ENCODE data around the gene PFDN1. TPM values are rescaled to one million over a fixed set of nuclear protein-coding genes. Genes with fewer than 3 reads are reported as not detected.

The PFDN1 gene
- total RNA-seq, 1 experiment from 2014 or later: 48.9 TPM

GRCh38 chr5:140267201-140267540 lies 35.7 kb downstream of the PFDN1 start:
- no peak overlapping the region for H3K9ac ChIP-seq (ENCODE audit: low read length)
- H3K9me2 ChIP-seq (ENCODE audit: insufficient read depth): no peaks in the 10 kb centered on the region
- ChIA-PET CTCF (no interaction called here), RAD21 (ENCODE audit: low non-redundant PET in 1 of 2, low total read pairs in 2 of 2, uncharacterized antibody in 2 of 2, unreplicated experiment in 2 of 2) (no interaction called here), POLR2A (no interaction called here)
- BruUV-seq (replicated peaks): no TSS peak
- no peak overlapping the region for H2AFZ ChIP-seq (ENCODE audit: low read depth, low read length, poor library complexity, severe bottlenecking)
- TF ChIP-seq EZH2 (IDR thresholded peaks at IDR 0.05): no peak
- intact Hi-C loops (cut with micrococcal nuclease): no loop called here
- no peak for DNase-seq (ENCODE audit: low read depth, low spot score)
- H3K79me2 ChIP-seq (ENCODE audit: insufficient read depth, low read length): peaks cover 32% of the 10 kb centered on the region; the same call in 1 of the 2 replicates
- H3K4me1 ChIP-seq (ENCODE audit: control insufficient read depth in 1 of 2, insufficient read depth in 2 of 2, low read length in 2 of 2): peaks cover 4 to 7% of the 10 kb centered on the region in 2 experiments
- no peaks in the 10 kb centered on the region for H3K9me3 ChIP-seq (ENCODE audit: control insufficient read depth in 1 of 2, insufficient read depth in 1 of 2, low read depth in 1 of 2, low read length in 2 of 2)
- H3K27me3 ChIP-seq (ENCODE audit: insufficient read depth, low read length): no peaks in the 10 kb centered on the region
- no peak overlapping the region for H3K4me3 ChIP-seq (replicated peaks in 1 of 2; ENCODE audit: low read depth in 1 of 2, low read length in 2 of 2)
- H3K27ac ChIP-seq (ENCODE audit: low read depth, low read length): no peak overlapping the region
- H3K4me2 ChIP-seq (ENCODE audit: low read length): no peak overlapping the region
- H4K20me1 ChIP-seq (ENCODE audit: insufficient read depth): no peaks in the 10 kb centered on the region
- ATAC-seq: no peak
- no peaks in the 10 kb centered on the region for H3K36me3 ChIP-seq (ENCODE audit: control insufficient read depth in 1 of 2, insufficient read depth in 2 of 2, low read length in 2 of 2)

DNA sequence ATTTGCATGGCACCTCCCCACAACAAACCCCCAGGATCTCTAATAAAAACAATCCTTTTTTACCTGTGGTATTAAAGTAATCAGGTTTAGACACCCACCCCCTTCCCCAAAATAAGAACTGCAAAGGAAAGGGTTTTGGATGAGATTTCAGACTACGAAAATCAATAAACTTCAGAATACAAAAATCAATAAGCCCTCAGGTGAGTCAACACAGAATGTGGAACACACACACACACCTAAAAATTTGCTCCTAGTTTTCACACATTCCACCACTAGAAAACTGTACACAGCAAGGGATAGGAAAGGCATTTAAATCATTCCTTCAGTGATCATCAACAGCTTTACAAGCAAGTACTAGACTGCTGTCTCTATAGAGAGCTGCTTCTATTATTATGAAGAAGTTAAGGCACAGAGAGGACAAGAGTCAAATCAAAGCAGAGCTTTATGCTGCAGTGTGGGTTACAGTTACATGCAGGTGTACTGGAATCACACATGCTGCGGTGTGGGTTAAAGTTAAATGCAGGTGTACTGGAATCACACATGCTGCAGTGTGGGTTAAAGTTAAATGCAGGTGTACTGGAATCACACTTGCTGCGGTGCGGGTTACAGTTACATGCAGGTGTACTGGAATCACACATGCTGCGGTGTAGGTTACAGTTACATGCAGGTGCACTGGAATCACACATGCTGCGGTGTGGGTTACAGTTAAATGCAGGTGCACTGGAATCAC lies 36.3 kb downstream of the PFDN1 start:
- Histone ChIP-seq H3K27ac (ENCODE audit: low read depth, low read length) (no peak overlapping the region), H3K27me3 (ENCODE audit: insufficient read depth, low read length) (no peaks in the 10 kb centered on the region)
- intact Hi-C loops (cut with micrococcal nuclease): no loop called here

More for the DNA sequence above, 36.3 kb downstream of the PFDN1 start:
- Histone ChIP-seq H3K79me2 (ENCODE audit: insufficient read depth, low read length) (peaks cover 38% of the 10 kb centered on the region; the same call in 1 of the 2 replicates), H3K36me3 (ENCODE audit: control insufficient read depth in 1 of 2, insufficient read depth in 2 of 2, low read length in 2 of 2) (no peaks in the 10 kb centered on the region), H3K4me3 (replicated peaks in 1 of 2; ENCODE audit: low read depth in 1 of 2, low read length in 2 of 2) (no peak overlapping the region), H2AFZ (ENCODE audit: low read depth, low read length, poor library complexity, severe bottlenecking) (no peak overlapping the region), H4K20me1 (ENCODE audit: insufficient read depth) (peaks cover 4% of the 10 kb centered on the region; the same call in 1 of the 2 replicates), H3K9me3 (ENCODE audit: control insufficient read depth in 1 of 2, insufficient read depth in 1 of 2, low read depth in 1 of 2, low read length in 2 of 2) (no peaks in the 10 kb centered on the region), H3K9me2 (ENCODE audit: insufficient read depth) (no peaks in the 10 kb centered on the region), H3K4me2 (ENCODE audit: low read length) (no peak overlapping the region), H3K4me1 (ENCODE audit: control insufficient read depth in 1 of 2, insufficient read depth in 2 of 2, low read length in 2 of 2) (peaks cover 9 to 12% of the 10 kb centered on the region in 2 experiments), H3K9ac (ENCODE audit: low read length) (no peak overlapping the region)
- POLR2A ChIA-PET: interaction anchor here (0.6 kb wide), 1 partner anchor 78 kb away, joined by 3 read pairs; no protein-coding TSS in a partner anchor
- no peak for DNase-seq (ENCODE audit: low read depth, low spot score)
- no TSS peak for BruUV-seq (replicated peaks)
- CTCF ChIA-PET: no interaction called here
- RAD21 ChIA-PET (ENCODE audit: low non-redundant PET in 1 of 2, low total read pairs in 2 of 2, uncharacterized antibody in 2 of 2, unreplicated experiment in 2 of 2): no interaction called here
- no peak for ATAC-seq
- TF ChIP-seq JUND (IDR thresholded peaks at IDR 0.05) (no peak), ZBTB33 (IDR thresholded peaks at IDR 0.05; ENCODE audit: extremely low read depth, insufficient replicate concordance, low read length) (no peak)
- TF ChIP-seq, protein P1, sequence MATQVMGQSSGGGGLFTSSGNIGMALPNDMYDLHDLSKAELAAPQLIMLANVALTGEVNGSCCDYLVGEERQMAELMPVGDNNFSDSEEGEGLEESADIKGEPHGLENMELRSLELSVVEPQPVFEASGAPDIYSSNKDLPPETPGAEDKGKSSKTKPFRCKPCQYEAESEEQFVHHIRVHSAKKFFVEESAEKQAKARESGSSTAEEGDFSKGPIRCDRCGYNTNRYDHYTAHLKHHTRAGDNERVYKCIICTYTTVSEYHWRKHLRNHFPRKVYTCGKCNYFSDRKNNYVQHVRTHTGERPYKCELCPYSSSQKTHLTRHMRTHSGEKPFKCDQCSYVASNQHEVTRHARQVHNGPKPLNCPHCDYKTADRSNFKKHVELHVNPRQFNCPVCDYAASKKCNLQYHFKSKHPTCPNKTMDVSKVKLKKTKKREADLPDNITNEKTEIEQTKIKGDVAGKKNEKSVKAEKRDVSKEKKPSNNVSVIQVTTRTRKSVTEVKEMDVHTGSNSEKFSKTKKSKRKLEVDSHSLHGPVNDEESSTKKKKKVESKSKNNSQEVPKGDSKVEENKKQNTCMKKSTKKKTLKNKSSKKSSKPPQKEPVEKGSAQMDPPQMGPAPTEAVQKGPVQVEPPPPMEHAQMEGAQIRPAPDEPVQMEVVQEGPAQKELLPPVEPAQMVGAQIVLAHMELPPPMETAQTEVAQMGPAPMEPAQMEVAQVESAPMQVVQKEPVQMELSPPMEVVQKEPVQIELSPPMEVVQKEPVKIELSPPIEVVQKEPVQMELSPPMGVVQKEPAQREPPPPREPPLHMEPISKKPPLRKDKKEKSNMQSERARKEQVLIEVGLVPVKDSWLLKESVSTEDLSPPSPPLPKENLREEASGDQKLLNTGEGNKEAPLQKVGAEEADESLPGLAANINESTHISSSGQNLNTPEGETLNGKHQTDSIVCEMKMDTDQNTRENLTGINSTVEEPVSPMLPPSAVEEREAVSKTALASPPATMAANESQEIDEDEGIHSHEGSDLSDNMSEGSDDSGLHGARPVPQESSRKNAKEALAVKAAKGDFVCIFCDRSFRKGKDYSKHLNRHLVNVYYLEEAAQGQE (IDR thresholded peaks at IDR 0.05; ENCODE audit: low read depth): no peak
